Gastroesophageal sphincter (tissue), 4 donors: ENCODE measurements around the gene SLFN14. TPM values are rescaled to one million over a fixed set of nuclear protein-coding genes. Genes with fewer than 3 reads are reported as not detected.

Experiments
- ATAC-seq: fragments of 150-250 bp; one replicate; pipeline ENCODE4 v1.9.1; 2016; ENCODE audit warnings: mild to moderate bottlenecking, moderate library complexity
- H3K27ac ChIP-seq, 4 donors: fragments of 200-600 bp; sonication (generic) in 3 of 4; 1 replicate in 3 of 4; 2 replicates in 1 of 4; pipeline ENCODE4 v1.5.1; 2016 to 2019
- H3K27me3 ChIP-seq: fragments of 200-600 bp; sonication (generic); one replicate; pipeline ENCODE4 v1.5.1; 2019
- H3K36me3 ChIP-seq, 2 donors: fragments of 200-600 bp; sonication (generic); one replicate each; pipeline ENCODE4 v1.5.1; 2019; ENCODE audit warnings: control low read depth in 1 of 2
- H3K4me1 ChIP-seq, 3 donors: fragments of 200-600 bp; sonication (generic); 1 replicate in 2 of 3; 2 replicates in 1 of 3; pipeline ENCODE4 v1.5.1; 2016 to 2019; ENCODE audit warnings: control low read depth in 2 of 3
- H3K4me3 ChIP-seq, 2 donors: fragments of 200-600 bp; sonication (generic); one replicate each; pipeline ENCODE4 v1.5.1; 2019; ENCODE audit warnings: mild to moderate bottlenecking in 1 of 2, moderate library complexity in 1 of 2
- H3K9me3 ChIP-seq, 3 donors: fragments of 200-600 bp; sonication (generic); one replicate each; pipeline ENCODE4 v1.5.1; 2017 to 2019; ENCODE audit warnings: control low read depth in 2 of 3
- CTCF ChIP-seq, 4 experiments: fragments of 200-600 bp in 2 of 4; fragments of 450-650 bp in 2 of 4; sonication (generic) in 1 of 4; IDR thresholded peaks; one replicate each; pipeline ENCODE4 v1.5.1; 2017 to 2019; ENCODE audit warnings: antibody characterized with exemption in 4 of 4, mild to moderate bottlenecking in 2 of 4, moderate library complexity in 2 of 4
- EP300 ChIP-seq: sonication (generic); formaldehyde crosslinking; IDR thresholded peaks from one replicate; pipeline ENCODE4 v1.6.1; 2017; ENCODE audit warnings: antibody characterized with exemption, mild to moderate bottlenecking
- POLR2A ChIP-seq, 2 donors: fragments of 450-650 bp; IDR thresholded peaks; one replicate each; pipeline ENCODE4 v1.6.1; 2017; ENCODE audit warnings: antibody characterized with exemption in 2 of 2, mild to moderate bottlenecking in 2 of 2, moderate library complexity in 1 of 2
- POLR2AphosphoS5 ChIP-seq: sonication (generic); formaldehyde crosslinking; IDR thresholded peaks from one replicate; pipeline ENCODE4 v1.6.1; 2017; ENCODE audit warnings: antibody characterized with exemption
- WGBS, 2 donors: methylation state at CpG; one replicate each; pipeline ENCODE4 v1.1.5; 2018; ENCODE audit warnings: low coverage in 1 of 2; 5-methylcytosine and 5-hydroxymethylcytosine counted together
- small RNA-seq, 4 donors: library from RNA; depleted of rRNA; stranded (forward); fragments of <200 nt; gene quantifications; one replicate each; pipeline ENCODE3, GENCODE V24; 2016
- total RNA-seq, 4 donors: library from RNA; depleted of rRNA; stranded (reverse); fragments of >200 nt; gene quantifications; one replicate each; pipeline ENCODE4 v1.1.0, GENCODE V29; 2016

Gene SLFN14
- total RNA-seq, 4 donors from 2014 or later, result not detected

- TF ChIP-seq EP300, result no peak
- TF ChIP-seq POLR2A (IDR thresholded peaks at IDR 0.05), result no peak
- no peak for TF ChIP-seq CTCF (IDR thresholded peaks at IDR 0.05)
- TF ChIP-seq POLR2AphosphoS5, result no peak
- H3K27ac ChIP-seq, result no peak overlapping the region
- no peaks in the 10 kb centered on the region for H3K4me1 ChIP-seq
- no peak for ATAC-seq
- WGBS, 2 donors, result 49 to 60% methylated on average over 1 to 8 of the region's 21 CpGs
- H3K27me3 ChIP-seq, result peaks cover 65% of the 10 kb centered on the region
- no peak overlapping the region for H3K4me3 ChIP-seq
- H3K9me3 ChIP-seq, result peaks cover 0 to 5% (median 0%) of the 10 kb centered on the region in 3 donors
- H3K36me3 ChIP-seq, result no peaks in the 10 kb centered on the region
These were observed 45.6 kb downstream of the SLFN14 start for GRCh38 chr17:35515027-35515426.

GRCh38 chr17:35514564-35514963, 46.1 kb downstream of the SLFN14 start:
- H3K4me3 ChIP-seq, result no peak overlapping the region
- H3K4me1 ChIP-seq, result no peaks in the 10 kb centered on the region
- ATAC-seq, result no peak
- TF ChIP-seq POLR2A (IDR thresholded peaks at IDR 0.05), result no peak
- TF ChIP-seq CTCF (IDR thresholded peaks at IDR 0.05), result no peak
- TF ChIP-seq EP300, result no peak
- H3K36me3 ChIP-seq, result no peaks in the 10 kb centered on the region
- peaks cover 0 to 5% (median 0%) of the 10 kb centered on the region in 3 donors for H3K9me3 ChIP-seq
- 17 to 30% methylated on average over 2 of the region's 2 CpGs for WGBS, 2 donors
- H3K27me3 ChIP-seq, result peaks cover 65% of the 10 kb centered on the region
- H3K27ac ChIP-seq, result no peak overlapping the region

Small RNA genes within 50 kb of the gene (small RNA-seq; reads per million reads assigned to genes)
- gene AC004134.1, result 0 reads per million in 4 donors
- gene AC015911.1, result 0 reads per million in 4 donors
- gene SNORD7, result 116 to 183 (median 122) reads per million in 4 donors

Other genes starting within 250 kb of the SLFN14 start
- gene SLFN11, start 187.2 kb downstream of the SLFN14 start, total RNA-seq, result 10 to 100 TPM; 17.1 to 25.7 (median 22.2) TPM
- gene SLFN12, start 128.3 kb downstream of the SLFN14 start, total RNA-seq, result 10 to 100 TPM in 1 of 4 donors, 1 to 10 TPM in 3; 3.6 to 10.2 (median 6.9) TPM
- 10 to 100 TPM in 1 of 4 donors, 1 to 10 TPM in 3; 1.9 to 12.3 (median 5.0) TPM for gene SLFN13, start 112.1 kb downstream of the SLFN14 start, total RNA-seq
- 1 to 10 TPM in 2 of 4 donors, under 1 TPM in 2; 0.17 to 1.9 (median 0.92) TPM for gene SLFN12L, start 23.1 kb downstream of the SLFN14 start, total RNA-seq
- gene PEX12, start 17.8 kb upstream of the SLFN14 start, total RNA-seq, result 1 to 10 TPM; 3.8 to 7.7 (median 6.8) TPM
- 100 to 1,000 TPM; 104 to 383 (median 185) TPM for gene AP2B1, start 26.5 kb upstream of the SLFN14 start, total RNA-seq
- gene RASL10B, start 170.8 kb upstream of the SLFN14 start, total RNA-seq, result 10 to 100 TPM in 3 of 4 donors, 1 to 10 TPM in 1; 4.2 to 25.9 (median 15.4) TPM
- 1 to 10 TPM in 1 of 4 donors, not detected in 3; 1.5 TPM for gene GAS2L2, start 192.4 kb upstream of the SLFN14 start, total RNA-seq
- not detected for gene C17orf50, start 200.1 kb upstream of the SLFN14 start, total RNA-seq
- gene MMP28, start 234.8 kb upstream of the SLFN14 start, total RNA-seq, result 100 to 1,000 TPM in 2 of 4 donors, 10 to 100 TPM in 2; 78.4 to 139 (median 97.3) TPM
- gene TAF15, start 248.7 kb upstream of the SLFN14 start, total RNA-seq, result 100 to 1,000 TPM in 2 of 4 donors, 10 to 100 TPM in 2; 58.2 to 144 (median 109) TPM